Sciatic nerve (tissue), 2 donors: ENCODE results near the gene FBXL14. TPM values are rescaled to one million over a fixed set of nuclear protein-coding genes. Genes with fewer than 3 reads are reported as not detected.

ENCODE experiments used
- ATAC-seq: fragments of 200-7000 bp; cut with Tn5 transposase; one replicate; pipeline ENCODE4 v1.9.1; 2020; ENCODE audit warnings: mild to moderate bottlenecking, moderate library complexity
- DNase-seq: peaks from one replicate; pipeline ENCODE4 v3.0.0-alpha.2; 2020; ENCODE audit warnings: low spot score
- intact Hi-C: fragments of 100-400 bp; cut with DNase I; formaldehyde crosslinking; loops from one replicate; pipeline ENCODE4 v1.14.2; 2022
- total RNA-seq: library from RNA; stranded (reverse); fragmentation: NEBNext Ultra II Directional; extraction: Animal tissue kit (Norgen Biotek cat#: 25700); gene quantifications from one replicate; pipeline ENCODE4 v1.2.1, GENCODE V29; 2021
- donor health status: DM: no; HTN: no; CAD: no.
- donor health status: DM: no; HTN: no; CAD: no.

Gene FBXL14, protein sequence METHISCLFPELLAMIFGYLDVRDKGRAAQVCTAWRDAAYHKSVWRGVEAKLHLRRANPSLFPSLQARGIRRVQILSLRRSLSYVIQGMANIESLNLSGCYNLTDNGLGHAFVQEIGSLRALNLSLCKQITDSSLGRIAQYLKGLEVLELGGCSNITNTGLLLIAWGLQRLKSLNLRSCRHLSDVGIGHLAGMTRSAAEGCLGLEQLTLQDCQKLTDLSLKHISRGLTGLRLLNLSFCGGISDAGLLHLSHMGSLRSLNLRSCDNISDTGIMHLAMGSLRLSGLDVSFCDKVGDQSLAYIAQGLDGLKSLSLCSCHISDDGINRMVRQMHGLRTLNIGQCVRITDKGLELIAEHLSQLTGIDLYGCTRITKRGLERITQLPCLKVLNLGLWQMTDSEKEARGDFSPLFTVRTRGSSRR
- 14.0 TPM for total RNA-seq

DNA sequence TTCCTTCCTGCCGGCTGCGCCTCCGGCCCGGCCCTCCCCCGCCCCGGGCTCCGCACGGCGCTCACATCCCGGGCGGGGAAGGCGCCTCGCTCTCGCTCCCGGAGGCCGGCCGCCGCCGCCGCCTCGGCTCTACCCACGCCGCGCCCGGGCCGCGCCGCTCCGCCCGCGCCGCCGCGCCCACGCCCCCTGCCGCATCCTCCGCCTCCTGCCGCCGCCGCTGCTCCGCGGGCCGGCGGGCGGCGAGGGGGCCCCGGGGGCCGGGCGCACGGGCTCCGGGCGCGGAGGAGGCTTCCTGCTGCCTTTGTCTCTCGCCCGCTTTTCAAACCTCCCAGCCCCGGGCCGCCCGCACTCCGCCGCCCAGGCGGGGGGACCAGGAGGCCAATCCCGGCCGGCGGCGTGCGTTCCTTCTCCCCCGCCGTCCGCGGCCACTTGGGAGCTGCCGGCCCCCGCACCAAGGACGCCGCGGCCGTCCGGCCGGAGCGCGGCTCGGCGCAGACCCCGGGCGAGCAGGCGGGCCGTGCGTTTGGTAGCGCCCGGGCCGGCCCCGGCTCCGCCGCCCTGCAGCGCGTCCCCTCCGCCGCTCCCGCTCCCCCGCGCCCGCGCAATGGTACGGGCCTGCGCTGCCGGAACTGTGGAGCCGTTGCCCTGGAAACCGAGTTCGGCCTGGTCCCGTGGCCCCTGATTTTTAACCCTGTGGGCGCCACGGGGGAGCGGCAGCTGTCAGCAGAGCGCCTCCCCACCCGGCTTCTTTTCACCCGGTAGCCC is at the start of gene FBXL14:
TSS of gene FBXL14 (minus strand) at position 321 of the 765 bp plus-strand sequence. CDS start 515 bp downstream, outside the sequence.
- intact Hi-C loops = loop anchor here (5.0 kb wide), 1 partner anchor 467 kb away; no protein-coding TSS in a partner anchor

DNA sequence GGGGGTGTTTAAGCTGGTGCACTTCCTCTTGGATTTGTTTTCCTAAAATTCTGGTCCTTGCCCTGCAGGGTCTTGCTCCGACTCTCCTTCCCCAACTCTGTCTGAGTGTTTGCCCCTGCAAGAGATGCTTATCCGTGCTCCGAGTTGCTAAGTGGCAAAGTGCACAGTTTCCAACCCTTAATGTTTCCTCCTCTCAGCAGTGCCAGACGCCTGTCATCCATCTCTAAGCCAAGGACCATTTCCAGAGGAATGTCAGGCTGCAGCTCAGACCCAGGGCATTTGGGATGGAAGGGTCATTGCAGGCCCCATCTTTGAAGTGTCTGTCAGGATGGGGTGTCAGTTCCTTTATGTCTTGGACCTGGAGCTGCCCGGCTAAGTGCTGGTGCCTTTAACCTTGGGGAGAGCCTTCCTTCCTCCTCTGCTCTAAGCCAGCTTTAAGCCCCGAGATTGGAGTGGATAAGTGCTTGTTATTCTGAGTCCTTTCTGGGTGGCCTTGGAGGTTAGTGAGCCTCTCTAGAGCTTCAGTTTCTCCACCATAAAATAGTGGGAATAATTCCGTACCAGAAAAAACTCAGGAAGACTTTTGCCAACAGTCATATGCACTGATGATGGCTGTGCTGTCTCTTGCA is 49.6 kb upstream of the FBXL14 start:
- intact Hi-C loops = no loop called here
- DNase-seq (no peak), ATAC-seq (peak; percentile 2)

More for the DNA sequence above, at the start of gene FBXL14:
- DNase-seq (peak; percentile 95), ATAC-seq (peak; percentile 91)

DNA sequence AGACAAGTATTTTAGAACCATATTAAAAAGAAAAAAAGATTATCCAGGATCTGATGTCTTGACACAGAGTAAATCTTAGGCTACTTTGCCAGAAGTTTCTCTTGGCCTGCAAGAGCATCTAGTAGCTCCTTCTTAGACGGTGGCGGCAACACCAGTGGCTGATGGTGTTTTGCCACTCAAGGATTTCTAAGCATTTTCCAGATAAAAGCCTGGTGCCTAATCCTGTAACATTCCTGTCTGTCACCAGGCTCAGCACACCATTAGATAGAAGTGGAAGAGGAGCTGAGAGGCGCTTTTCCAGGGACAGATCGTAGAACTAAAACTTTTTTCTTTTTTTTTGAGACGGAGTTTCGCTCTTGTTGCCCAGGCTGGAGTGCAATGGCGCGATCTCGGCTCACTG is 48.7 kb upstream of the FBXL14 start:
- intact Hi-C loops = no loop called here
- DNase-seq (no peak), ATAC-seq (no peak)

DNA sequence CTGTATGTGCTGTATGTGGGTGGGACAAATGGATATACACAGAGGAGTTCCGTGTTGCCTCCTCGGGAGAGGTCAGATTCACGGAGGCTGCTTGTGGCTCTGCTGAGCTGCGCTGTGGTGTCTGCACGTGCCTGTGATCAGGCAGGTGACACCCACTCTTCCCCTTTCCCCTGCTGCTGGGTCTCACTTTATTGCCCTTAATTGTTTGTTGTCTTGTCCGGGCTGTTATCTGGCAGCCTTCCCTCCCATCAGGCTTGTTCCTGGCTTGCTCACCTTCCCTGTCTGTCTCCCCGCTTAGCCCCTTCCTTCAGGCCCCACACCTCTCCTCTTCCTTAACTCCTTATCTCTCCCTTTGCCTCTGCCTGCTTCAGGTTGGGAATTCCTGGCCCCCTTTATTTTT is 48.1 kb upstream of the FBXL14 start:
- intact Hi-C loops = no loop called here
- no peak for ATAC-seq

DNA sequence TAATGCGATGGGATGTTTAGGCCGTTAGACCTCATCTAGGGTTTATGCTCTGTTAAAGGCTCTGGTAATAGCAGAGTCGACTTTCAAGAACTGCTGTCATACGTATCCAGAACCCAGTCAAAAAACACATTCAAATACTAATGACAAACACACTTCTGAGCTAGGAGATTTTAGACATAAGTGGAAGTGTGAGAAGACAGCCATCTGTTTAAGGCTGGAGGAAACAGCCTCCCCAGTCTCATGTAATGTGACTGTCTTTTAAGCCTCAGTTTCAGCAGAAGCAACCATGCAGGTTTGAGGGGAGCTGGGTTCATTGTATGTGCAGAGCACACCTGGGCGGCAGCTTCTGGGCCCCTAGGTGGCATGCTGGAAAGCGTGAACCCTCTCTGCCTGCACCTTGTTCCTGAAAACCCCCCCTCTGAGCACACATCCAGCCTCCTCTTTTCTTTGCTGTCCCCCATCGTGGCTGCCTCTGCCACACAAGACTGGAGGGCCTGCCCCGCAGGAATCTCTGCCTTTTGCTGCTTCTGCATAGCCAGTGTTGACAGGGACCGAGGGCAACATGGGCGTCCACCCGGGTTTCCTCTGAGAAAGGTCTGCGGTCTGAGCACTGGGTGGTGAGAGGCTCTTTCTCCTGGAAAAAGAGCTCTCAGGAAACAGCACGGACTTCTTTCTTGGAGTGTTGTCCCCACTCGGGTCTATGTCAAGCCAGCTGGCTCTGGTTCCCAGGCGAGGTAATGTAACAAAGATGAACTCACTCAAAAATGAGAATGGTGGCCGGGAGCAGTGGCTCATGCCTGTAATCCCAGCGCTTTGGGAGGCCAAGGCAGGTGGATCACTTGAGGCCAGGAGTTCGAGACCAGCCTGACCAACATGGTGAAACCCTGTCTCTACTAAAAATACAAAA is 46.2 kb upstream of the FBXL14 start:
- DNase-seq (no peak), ATAC-seq (no peak)
- intact Hi-C loops = no loop called here

More for the DNA sequence above, 48.1 kb upstream of the FBXL14 start:
- DNase-seq = no peak

DNA sequence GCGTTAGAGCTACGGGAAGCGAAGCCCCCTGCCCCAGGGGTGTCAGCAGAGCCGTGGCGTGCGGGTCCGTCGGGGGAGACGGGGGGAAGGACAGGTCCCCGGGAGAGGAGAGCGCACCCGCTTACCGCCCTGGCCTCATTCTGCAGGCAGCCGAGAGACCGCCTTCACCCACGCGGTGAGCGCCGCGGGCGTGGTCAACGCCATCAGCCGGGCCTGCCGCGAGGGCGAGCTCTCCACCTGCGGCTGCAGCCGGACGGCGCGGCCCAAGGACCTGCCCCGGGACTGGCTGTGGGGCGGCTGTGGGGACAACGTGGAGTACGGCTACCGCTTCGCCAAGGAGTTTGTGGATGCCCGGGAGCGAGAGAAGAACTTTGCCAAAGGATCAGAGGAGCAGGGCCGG is 45.2 kb upstream of the FBXL14 start:
- no peak for ATAC-seq
- no peak for DNase-seq
- intact Hi-C loops = loop anchor here (10.0 kb wide), 1 partner anchor 295 kb away; no protein-coding TSS in a partner anchor

DNA sequence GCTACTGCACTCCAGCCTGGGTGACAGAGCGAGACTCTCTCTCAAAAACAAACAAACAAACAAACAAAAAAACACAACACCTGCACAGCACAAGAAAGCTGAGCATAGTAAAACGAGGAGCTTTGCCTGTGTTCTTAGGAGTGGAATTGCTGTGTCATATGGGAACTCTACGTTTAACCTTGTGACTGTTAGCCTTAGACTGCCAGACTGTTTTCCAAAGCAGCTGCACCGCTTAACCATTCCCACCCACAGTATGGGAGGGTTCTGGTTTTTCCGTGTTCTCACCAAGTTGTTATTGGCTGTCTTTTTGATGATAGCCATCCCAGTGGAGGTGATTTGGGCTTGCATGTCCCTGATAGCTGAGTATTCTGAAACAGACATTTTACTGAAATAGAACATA is 43.8 kb upstream of the FBXL14 start:
- intact Hi-C loops = loop anchor here (10.0 kb wide), 1 partner anchor 297 kb away; no protein-coding TSS in a partner anchor
- no peak for DNase-seq
- ATAC-seq = peak; percentile 4

DNA sequence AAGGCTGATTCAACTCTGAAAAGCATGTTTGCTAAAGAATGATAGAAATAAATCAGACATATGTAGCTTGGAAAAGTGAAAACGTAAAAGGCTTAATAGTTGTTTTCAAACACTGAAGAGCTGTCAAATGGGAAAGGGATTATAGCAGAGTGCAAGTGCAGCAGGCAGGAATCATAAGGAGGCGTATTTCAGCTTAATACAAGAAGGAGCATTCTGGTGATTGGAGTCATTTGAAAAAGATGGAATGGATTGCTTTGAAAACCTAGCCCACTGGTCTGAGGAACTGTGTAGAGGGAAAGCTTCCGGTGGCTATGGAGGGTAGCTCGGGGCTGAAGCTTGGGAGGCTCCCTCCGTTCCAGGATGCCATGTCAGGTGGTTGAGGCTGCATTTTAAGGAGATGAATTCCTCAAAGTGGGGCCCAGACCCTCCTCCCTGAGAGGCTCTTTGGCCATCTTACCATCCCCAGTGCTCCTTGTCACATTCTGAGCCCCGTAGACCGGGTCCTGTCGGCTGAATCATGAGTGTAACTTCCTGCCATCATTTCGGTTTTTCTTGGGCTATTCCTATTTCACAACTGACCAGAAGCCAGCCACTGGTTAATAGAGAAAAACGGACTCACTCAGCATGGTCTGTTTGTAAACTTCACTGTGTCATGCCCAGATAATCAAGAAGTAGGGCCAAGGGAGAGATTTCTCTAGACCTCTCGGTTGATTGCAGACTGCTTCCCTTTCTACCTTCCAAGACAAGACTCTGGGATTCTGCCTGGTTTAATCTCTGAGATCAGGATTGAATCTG is 41.1 kb upstream of the FBXL14 start:
- no peak for ATAC-seq
- intact Hi-C loops = loop anchor here (10.0 kb wide), 1 partner anchor 299 kb away; no protein-coding TSS in a partner anchor
- DNase-seq = no peak

DNA sequence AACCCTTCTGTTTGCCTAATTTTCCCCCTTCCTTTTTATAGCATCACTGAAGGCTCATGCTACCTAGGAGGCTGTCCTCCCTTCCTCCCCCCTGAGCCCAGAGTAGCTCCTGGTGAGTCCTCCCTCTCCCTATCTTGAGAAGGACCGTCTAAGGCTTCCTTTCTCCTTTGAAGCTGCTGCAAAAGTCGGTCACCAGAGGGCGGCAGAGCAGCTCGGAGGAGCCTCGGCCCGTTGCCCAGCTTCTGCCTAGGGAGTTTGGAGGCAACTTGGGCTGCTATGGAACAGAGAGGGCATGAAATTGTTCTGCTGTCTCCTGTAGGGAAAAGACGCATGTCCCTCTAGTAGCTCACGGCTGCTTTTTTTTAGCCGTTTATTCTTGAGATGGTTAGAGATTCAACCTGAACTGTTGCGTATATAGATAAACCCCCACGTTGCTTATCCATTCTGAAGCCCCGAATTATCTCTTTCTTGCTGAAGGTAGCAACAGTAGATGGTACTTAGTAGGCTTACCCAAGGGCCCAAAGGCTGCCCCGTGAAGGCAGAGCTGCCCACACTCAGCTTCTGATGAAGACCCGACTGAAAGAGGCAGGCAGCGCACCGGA is 40.3 kb upstream of the FBXL14 start:
- intact Hi-C loops = loop anchor here (10.0 kb wide), 1 partner anchor 300 kb away; no protein-coding TSS in a partner anchor
- DNase-seq = peak; percentile 89
- peak; percentile 69 for ATAC-seq

DNA sequence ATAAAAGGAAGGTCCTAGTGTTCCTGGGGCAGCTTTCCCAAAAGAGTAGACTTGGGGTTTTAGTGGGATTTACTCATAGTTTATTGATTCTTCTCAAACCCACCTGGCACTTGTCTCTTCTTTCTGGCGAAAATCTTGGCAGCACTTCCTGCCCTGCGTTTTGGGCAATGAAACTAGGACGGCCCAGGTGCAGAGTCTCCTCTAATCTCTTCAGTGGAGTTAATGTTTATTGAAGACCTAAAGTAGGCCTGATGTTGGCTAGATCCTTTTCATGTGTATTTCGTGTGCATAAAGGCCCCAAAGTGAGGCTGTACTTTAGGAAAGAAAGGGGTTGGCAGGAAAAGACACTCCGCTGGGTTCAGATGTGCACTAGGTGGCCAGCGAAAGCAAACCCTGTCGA is 39.8 kb upstream of the FBXL14 start:
- intact Hi-C loops = loop anchor here (10.0 kb wide), 1 partner anchor 301 kb away; no protein-coding TSS in a partner anchor
- DNase-seq = no peak
- ATAC-seq = no peak

DNA sequence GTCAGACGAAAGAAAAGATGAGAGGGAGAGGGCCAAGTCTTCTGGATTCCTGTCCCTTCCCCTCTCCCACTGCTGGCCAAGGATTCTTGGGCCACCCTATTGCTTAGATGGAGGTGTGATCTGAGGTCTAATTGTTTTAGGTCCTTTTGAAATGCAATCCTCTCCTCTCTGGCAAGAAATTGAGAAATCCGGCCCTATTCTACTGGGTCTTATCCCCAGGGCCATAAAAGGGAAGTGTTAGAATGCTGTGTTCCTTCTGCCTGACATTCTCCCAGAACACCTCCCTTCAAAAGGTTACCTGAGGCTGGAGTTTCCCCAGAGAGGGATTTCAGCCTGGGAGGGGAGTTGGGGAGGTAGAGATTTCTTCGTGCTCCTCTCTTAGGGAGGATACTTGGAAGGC is 39.1 kb upstream of the FBXL14 start:
- DNase-seq (no peak), ATAC-seq (peak; percentile 14)
- intact Hi-C loops = loop anchor here (10.0 kb wide), 1 partner anchor 301 kb away; no protein-coding TSS in a partner anchor

DNA sequence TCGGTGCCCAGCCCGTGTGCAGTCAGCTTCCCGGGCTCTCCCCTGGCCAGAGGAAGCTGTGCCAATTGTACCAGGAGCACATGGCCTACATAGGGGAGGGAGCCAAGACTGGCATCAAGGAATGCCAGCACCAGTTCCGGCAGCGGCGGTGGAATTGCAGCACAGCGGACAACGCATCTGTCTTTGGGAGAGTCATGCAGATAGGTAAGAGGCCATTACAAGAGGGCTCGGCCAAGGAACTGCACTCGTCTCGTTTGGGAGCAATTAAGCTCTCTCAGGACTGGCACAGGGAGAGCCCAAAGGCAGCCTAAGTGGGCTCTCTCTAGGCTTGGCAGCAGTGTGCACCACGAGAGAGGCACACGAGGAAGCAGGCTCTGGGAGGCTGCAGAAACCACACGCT is 38.3 kb upstream of the FBXL14 start:
- DNase-seq (no peak), ATAC-seq (no peak)
- intact Hi-C loops = loop anchor here (10.0 kb wide), 1 partner anchor 302 kb away; no protein-coding TSS in a partner anchor

DNA sequence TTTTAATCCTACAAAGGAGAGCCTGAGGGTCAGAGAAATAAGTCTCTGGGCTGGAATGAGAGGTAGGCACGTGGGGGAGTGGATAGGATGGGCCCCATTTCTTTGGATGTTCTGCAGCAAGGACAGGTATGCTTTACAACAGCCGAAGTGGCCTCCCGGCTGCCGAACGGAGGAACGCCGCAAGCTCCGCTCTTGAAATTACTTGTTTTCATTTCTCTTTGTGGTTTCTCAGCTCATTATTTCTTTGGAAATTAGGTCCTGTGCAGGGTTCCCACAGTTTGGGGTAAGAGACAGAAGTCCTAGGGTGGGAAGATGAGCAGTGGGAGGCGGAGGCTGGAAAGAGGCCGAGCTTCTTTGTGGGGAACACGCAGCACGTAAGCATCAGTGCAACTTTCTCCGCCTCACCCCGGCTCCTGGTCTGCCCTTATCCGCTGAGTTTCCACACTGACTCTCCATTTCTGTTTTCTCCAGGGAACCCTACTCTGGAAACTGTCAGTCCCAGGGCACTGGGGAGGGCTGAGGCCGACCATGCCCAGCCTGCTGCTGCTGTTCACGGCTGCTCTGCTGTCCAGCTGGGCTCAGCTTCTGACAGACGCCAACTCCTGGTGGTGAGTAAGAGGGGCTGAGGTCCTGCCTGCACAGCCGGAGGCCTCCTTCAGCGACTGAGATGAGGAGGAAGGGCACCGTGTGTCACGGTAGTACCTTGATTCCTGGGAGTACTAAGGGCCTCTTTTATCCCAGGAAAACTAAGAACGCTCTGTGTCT is 36.6 kb upstream of the FBXL14 start:
- intact Hi-C loops = loop anchor here (10.0 kb wide), 1 partner anchor 304 kb away; no protein-coding TSS in a partner anchor
- ATAC-seq = peak; percentile 75
- DNase-seq = peak; percentile 71

DNA sequence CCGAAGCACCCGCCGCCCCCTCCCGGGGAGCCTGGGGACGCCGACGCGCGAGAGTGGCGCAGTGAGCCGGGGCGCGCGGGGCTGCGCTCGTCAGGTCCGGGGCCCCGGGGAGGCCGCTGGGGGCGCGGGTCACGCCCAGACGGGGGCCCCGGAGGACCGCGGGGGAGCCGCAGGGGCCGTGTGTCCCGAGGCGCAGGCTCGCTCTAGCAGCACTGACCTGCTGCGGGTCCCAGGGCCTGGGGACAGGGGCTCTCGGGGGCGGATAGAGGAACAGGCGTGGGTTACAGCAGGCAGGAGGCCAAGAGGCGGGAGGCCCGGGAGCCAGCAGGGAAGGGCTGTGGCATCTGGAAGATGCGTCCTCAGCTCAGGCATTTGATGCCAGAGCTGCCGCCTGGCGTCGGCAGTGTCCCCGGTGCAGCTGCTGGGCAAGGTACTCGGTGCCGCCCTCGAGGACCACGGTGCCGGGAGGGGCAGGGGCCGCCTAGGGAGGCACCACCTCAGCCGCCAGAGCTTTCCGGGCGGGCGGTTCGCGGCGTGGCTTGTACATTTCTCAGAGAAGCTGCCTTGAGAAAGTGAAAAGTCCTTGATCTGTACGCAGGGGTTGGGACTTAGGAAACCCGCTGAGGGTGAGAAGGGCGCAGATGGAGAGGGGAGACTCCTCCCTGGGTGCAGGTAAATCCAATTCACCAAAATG is 35.9 kb upstream of the FBXL14 start:
- ATAC-seq (peak; percentile 33), DNase-seq (peak; percentile 73)
- intact Hi-C loops = loop anchor here (10.0 kb wide), 1 partner anchor 305 kb away; no protein-coding TSS in a partner anchor

DNA sequence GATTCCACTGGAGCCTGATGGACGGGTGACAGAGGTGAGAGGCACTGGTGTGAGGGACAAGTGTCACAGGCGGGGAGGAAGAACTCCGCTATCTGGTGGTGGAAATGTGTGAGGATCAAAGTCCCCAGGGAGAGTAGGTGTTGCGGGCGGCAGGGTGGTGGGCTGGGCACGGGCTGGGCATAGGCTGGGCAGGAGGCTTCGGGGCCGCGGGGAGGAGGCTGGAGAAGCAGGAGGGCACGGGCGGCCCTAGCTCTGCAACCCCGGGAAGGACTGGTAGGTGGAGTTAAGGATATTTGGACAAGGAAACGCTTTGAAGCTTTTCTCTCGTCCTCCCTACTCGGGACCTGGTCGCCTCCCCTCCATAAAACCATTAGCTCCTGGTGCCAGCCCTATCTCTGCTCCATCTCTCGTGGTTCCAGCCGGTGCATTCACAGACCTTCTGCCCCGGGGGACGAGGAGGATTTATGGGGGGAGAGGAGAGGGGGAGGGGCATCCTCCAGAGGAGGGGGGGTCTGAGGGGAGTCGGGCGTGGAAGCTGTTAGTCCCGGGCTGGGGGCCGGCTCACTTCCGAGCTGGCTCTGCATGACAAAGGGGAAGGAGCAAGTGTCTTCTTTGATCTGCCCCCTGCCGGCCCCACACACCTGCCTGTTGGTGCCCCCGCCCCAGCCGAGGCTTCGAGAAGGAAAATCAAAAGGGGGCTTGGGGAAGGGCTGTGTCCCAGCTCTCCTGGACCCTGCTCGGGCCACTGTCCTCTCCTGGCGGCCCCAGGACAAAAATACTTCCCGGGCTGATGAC is 35.2 kb upstream of the FBXL14 start:
- peak; percentile 68 for DNase-seq
- ATAC-seq = peak; percentile 3
- intact Hi-C loops = loop anchor here (10.0 kb wide), 1 partner anchor 305 kb away; no protein-coding TSS in a partner anchor
